ENCODE results near the gene IFT43. TPM values are rescaled to one million over a fixed set of nuclear protein-coding genes. Genes with fewer than 3 reads are reported as not detected.

IFT43 gene
- total RNA-seq, 1 donor from 2014 or later: 36.8 TPM

DNA sequence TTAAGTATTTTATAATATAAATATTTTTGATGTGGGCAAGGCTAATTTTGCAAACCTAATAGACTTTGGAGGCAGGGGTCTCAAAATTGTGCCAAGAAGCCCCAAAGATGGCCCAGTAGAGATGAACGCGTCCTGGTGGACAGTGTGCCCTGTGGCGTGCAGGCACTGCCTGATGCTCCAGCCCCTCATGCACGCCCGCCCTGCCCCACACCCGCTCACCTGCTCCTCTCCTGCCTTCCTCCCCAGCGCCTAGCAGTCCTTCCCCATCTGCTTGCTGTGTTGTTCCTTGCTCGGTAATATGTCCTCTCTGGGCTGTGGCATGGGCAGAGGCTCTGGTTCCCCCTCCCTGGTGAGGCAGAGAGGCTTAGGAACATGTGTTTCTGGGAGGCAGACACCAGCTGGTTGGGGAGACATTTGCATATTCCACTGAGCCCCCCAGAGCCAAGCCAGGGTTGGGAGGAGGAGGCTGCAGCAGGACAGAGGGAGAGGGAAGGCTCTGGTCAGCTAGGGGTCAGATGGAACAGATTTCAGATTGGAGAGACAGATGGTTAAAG, 119.3 kb downstream of the IFT43 start:
- Histone ChIP-seq H3K36me3 (no peaks in the 10 kb centered on the region), H4K20me1 (ENCODE audit: low read depth) (no peaks in the 10 kb centered on the region), H3K9ac (no peak overlapping the region), H3K9me3 (ENCODE audit: low read depth) (no peaks in the 10 kb centered on the region), H3K79me2 (ENCODE audit: low read depth) (no peaks in the 10 kb centered on the region), H3K27ac (no peak overlapping the region), H3K4me1 (no peaks in the 10 kb centered on the region), H3K4me2 (no peak overlapping the region), H3K27me3 (no peaks in the 10 kb centered on the region), H3F3A (ENCODE audit: low read depth) (no peaks in the 10 kb centered on the region), H2AFZ (replicated peaks) (no peak overlapping the region), H3K4me3 (no peak overlapping the region)
- no peak for DNase-seq (ENCODE audit: low spot score)
- Mint-ChIP-seq H3K4me3 (no peak overlapping the region), H3K4me1 (peaks cover 28% of the 10 kb centered on the region), H3K36me3 (no peaks in the 10 kb centered on the region), H3K9me3 (peaks cover 3% of the 10 kb centered on the region), H3K27me3 (ENCODE audit: insufficient read depth, low read depth) (peaks cover 22% of the 10 kb centered on the region), H3K27ac (peak overlapping the region; percentile 36)
- no peak for TF ChIP-seq EZH2phosphoT487 (IDR thresholded peaks at IDR 0.05)
- TF ChIP-seq, protein P1, sequence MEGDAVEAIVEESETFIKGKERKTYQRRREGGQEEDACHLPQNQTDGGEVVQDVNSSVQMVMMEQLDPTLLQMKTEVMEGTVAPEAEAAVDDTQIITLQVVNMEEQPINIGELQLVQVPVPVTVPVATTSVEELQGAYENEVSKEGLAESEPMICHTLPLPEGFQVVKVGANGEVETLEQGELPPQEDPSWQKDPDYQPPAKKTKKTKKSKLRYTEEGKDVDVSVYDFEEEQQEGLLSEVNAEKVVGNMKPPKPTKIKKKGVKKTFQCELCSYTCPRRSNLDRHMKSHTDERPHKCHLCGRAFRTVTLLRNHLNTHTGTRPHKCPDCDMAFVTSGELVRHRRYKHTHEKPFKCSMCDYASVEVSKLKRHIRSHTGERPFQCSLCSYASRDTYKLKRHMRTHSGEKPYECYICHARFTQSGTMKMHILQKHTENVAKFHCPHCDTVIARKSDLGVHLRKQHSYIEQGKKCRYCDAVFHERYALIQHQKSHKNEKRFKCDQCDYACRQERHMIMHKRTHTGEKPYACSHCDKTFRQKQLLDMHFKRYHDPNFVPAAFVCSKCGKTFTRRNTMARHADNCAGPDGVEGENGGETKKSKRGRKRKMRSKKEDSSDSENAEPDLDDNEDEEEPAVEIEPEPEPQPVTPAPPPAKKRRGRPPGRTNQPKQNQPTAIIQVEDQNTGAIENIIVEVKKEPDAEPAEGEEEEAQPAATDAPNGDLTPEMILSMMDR (IDR thresholded peaks at IDR 0.05): no peak
- no peak for TF ChIP-seq EZH2 (IDR thresholded peaks at IDR 0.05)

- no peak for DNase-seq (ENCODE audit: low spot score)
- TF ChIP-seq EZH2phosphoT487 (IDR thresholded peaks at IDR 0.05) (no peak), EZH2 (IDR thresholded peaks at IDR 0.05) (no peak)
- TF ChIP-seq, protein P1 (IDR thresholded peaks at IDR 0.05): no peak
- Histone ChIP-seq H4K20me1 (ENCODE audit: low read depth) (no peaks in the 10 kb centered on the region), H3K9ac (no peak overlapping the region), H3K4me2 (no peak overlapping the region), H3K79me2 (ENCODE audit: low read depth) (no peaks in the 10 kb centered on the region), H3K9me3 (ENCODE audit: low read depth) (no peaks in the 10 kb centered on the region), H3K36me3 (no peaks in the 10 kb centered on the region), H3K4me1 (no peaks in the 10 kb centered on the region), H2AFZ (replicated peaks) (no peak overlapping the region), H3F3A (ENCODE audit: low read depth) (no peaks in the 10 kb centered on the region), H3K27ac (no peak overlapping the region), H3K27me3 (no peaks in the 10 kb centered on the region), H3K4me3 (no peak overlapping the region)
- H3K27ac Mint-ChIP-seq: no peak overlapping the region
- H3K36me3 Mint-ChIP-seq: no peaks in the 10 kb centered on the region
- H3K27me3 Mint-ChIP-seq (ENCODE audit: insufficient read depth, low read depth): peaks cover 23% of the 10 kb centered on the region
- H3K9me3 Mint-ChIP-seq: peaks cover 3% of the 10 kb centered on the region
- peaks cover 23% of the 10 kb centered on the region for H3K4me1 Mint-ChIP-seq
- H3K4me3 Mint-ChIP-seq: no peak overlapping the region
Measured at GRCh38 chr14:76106188-76106587, 120.6 kb downstream of the IFT43 start.

GRCh38 chr14:76109087-76109880, 123.7 kb downstream of the IFT43 start:
- H3K27ac Mint-ChIP-seq: no peak overlapping the region
- no peak overlapping the region for H3K9ac ChIP-seq
- no peak overlapping the region for H3K4me3 Mint-ChIP-seq
- no peak overlapping the region for H2AFZ ChIP-seq (replicated peaks)
- no peaks in the 10 kb centered on the region for H3K36me3 Mint-ChIP-seq
- H3K4me1 ChIP-seq: peaks cover 15% of the 10 kb centered on the region
- H3K27me3 Mint-ChIP-seq (ENCODE audit: insufficient read depth, low read depth): peaks cover 15% of the 10 kb centered on the region
- no peak for TF ChIP-seq EZH2phosphoT487 (IDR thresholded peaks at IDR 0.05)
- TF ChIP-seq, protein P1 (IDR thresholded peaks at IDR 0.05): no peak
- no peaks in the 10 kb centered on the region for H3K36me3 ChIP-seq
- H3F3A ChIP-seq (ENCODE audit: low read depth): peaks cover 9% of the 10 kb centered on the region
- H3K4me1 Mint-ChIP-seq: peaks cover 24% of the 10 kb centered on the region
- no peaks in the 10 kb centered on the region for H3K79me2 ChIP-seq (ENCODE audit: low read depth)
- H3K4me3 ChIP-seq: no peak overlapping the region
- no peak overlapping the region for H3K4me2 ChIP-seq
- peaks cover 3% of the 10 kb centered on the region for H3K9me3 Mint-ChIP-seq
- no peaks in the 10 kb centered on the region for H3K27me3 ChIP-seq
- H4K20me1 ChIP-seq (ENCODE audit: low read depth): no peaks in the 10 kb centered on the region
- H3K9me3 ChIP-seq (ENCODE audit: low read depth): no peaks in the 10 kb centered on the region
- H3K27ac ChIP-seq: no peak overlapping the region
- no peak for DNase-seq (ENCODE audit: low spot score)

All from neural progenitor cell (in vitro differentiated cells).